IPS-15b (cell line): ENCODE data around the gene DNAI1.
A peak's percentile ranks its signal among the peaks of the same experiment; 100 is the strongest.

ENCODE experiments used
- H3K27me3 ChIP-seq: one replicate; pipeline ENCODE4 v1.6.1; 2013; ENCODE audit warnings: low read length; ENCODE audit not compliant: control insufficient read depth, insufficient read depth
- H3K36me3 ChIP-seq: one replicate; pipeline ENCODE4 v1.6.1; 2013; ENCODE audit warnings: low read length; ENCODE audit not compliant: control insufficient read depth, insufficient read depth
- H3K4me1 ChIP-seq: one replicate; pipeline ENCODE4 v1.6.1; 2013; ENCODE audit warnings: mild to moderate bottlenecking, low read length; ENCODE audit not compliant: control insufficient read depth, insufficient read depth
- H3K4me3 ChIP-seq: one replicate; pipeline ENCODE4 v1.5.1; 2013; ENCODE audit warnings: low read depth, low read length
- H3K9ac ChIP-seq: one replicate; pipeline ENCODE4 v1.6.1; 2013; ENCODE audit warnings: low read depth, mild to moderate bottlenecking, low read length
- H3K9me3 ChIP-seq: one replicate; pipeline ENCODE4 v1.6.1; 2013; ENCODE audit warnings: mild to moderate bottlenecking, low read length; ENCODE audit not compliant: control insufficient read depth, insufficient read depth

The DNAI1 gene

GRCh38 chr9:34458013-34458958, at the start of gene DNAI1, which contains the start of gene FAM219A:
DNAI1 (plus strand) TSS chr9:34458805; CDS start chr9:34459006, 201 bp downstream.
FAM219A (minus strand) TSS chr9:34458570; CDS start chr9:34458263, 307 bp downstream.
- Histone ChIP-seq H3K4me3 (peak within 1 kb of the TSS; percentile 93), H3K9ac (no peak within 1 kb of the TSS), H3K27me3 (peaks cover 10% of the 10 kb centered on the region), H3K4me1 (peaks cover 11% of the 10 kb centered on the region), H3K36me3 (no peaks in the 10 kb centered on the region), H3K9me3 (no peaks in the 10 kb centered on the region)

GRCh38 chr9:34409154-34409553, 49.5 kb upstream of the DNAI1 start:
- no peaks in the 10 kb centered on the region for H3K27me3 ChIP-seq
- no peaks in the 10 kb centered on the region for H3K4me1 ChIP-seq
- H3K4me3 ChIP-seq = no peak overlapping the region
- H3K9me3 ChIP-seq = no peaks in the 10 kb centered on the region
- H3K9ac ChIP-seq = no peak overlapping the region
- no peaks in the 10 kb centered on the region for H3K36me3 ChIP-seq

DNA sequence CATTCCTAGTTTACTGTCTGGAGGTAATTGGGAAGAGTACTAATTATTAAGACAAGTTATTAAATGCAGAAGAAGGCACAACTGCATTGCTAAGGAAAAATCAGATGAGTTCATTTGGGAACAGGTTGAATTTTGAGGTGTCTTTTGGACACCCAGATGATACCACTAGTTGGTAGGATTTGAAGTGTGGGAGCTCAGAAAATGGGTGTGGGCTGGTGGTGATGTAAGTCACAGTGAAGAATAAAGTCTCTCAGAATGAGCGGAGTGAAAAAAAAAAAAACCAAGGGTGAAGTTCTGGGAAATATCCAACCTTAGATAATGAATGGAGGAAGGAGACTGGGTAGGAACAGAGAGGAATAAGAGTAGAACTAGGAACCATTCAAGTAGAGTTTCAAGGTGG, 46.3 kb upstream of the DNAI1 start:
- Histone ChIP-seq H3K9me3 (no peaks in the 10 kb centered on the region), H3K9ac (no peak overlapping the region), H3K4me3 (no peak overlapping the region), H3K36me3 (no peaks in the 10 kb centered on the region), H3K4me1 (no peaks in the 10 kb centered on the region), H3K27me3 (no peaks in the 10 kb centered on the region)

DNA sequence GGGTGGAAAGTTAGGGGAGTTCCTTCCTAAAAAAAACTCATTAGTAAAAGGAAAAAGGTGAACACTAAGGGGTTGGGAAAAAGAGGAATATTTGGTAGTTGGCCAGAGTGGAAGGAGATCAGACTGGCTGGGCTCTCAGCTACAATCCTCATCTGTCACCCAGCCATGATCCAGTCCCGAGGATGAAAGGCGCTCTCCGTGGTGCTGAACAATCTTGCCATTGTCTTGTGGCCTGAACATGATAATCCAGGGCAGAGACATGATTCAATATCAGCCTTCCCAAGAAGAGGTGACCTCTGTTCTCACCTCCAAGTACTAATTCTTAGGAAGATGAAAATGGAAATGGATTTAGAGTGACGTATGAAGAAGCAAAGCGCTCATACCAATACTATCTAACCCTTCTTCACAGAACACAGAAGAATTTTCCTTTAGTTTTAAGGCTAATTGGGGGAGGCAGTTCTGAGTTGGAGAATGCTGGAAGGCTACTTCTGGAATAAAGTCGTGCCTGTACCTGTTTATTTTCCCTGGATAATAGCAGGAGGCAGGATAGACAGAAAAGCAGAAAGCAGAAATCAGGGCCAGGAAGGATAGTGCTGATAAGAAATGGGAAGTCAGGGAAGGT, 45.3 kb upstream of the DNAI1 start:
- Histone ChIP-seq H3K36me3 (no peaks in the 10 kb centered on the region), H3K9ac (no peak overlapping the region), H3K27me3 (no peaks in the 10 kb centered on the region), H3K9me3 (no peaks in the 10 kb centered on the region), H3K4me3 (no peak overlapping the region), H3K4me1 (no peaks in the 10 kb centered on the region)

- peaks cover 3% of the 10 kb centered on the region for H3K4me1 ChIP-seq
- no peak overlapping the region for H3K9ac ChIP-seq
- no peaks in the 10 kb centered on the region for H3K36me3 ChIP-seq
- H3K9me3 ChIP-seq = no peaks in the 10 kb centered on the region
- no peaks in the 10 kb centered on the region for H3K27me3 ChIP-seq
- H3K4me3 ChIP-seq = no peak overlapping the region
Observed at GRCh38 chr9:34417734-34418133, 40.9 kb upstream of the DNAI1 start.

DNA sequence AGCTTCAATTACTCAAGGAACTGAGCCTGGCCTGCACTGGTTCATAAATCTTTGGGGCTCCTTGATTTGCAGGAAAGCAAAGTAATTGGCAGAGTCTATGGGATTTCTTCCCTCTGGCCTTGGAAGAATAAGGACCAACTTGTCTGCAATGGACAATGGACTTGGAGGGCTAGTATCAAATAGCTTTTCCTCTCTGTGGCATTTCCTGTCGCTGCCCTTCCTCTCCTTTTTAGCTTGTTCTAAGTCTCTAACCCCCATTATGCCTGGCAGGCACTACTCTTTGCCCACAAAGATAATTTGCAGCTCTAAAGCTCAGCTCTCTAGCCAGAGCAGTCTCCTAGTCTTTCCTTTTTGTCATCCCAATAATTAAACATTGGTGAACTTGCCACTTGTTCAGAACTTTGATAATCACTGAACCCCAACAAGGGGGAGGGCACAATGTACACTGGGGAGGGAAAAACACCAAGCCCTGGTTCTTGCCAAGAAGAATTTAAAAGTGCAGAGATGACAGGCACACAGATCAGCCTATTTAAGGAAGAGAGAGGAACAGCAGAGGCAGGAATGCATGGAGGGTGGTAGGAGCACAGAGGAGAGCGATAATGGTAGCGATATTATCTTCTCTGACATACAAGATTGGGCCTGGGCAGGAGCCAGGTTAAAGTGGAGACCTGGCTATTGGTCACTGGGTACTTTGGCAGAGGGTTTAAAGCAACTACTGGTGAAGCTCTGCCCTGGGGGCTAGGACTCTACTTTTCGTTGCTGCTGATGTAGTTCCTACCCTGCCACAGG, 38.7 kb upstream of the DNAI1 start:
- Histone ChIP-seq H3K4me1 (peaks cover 3% of the 10 kb centered on the region), H3K9ac (no peak overlapping the region), H3K27me3 (no peaks in the 10 kb centered on the region), H3K4me3 (no peak overlapping the region), H3K36me3 (no peaks in the 10 kb centered on the region), H3K9me3 (no peaks in the 10 kb centered on the region)

DNA sequence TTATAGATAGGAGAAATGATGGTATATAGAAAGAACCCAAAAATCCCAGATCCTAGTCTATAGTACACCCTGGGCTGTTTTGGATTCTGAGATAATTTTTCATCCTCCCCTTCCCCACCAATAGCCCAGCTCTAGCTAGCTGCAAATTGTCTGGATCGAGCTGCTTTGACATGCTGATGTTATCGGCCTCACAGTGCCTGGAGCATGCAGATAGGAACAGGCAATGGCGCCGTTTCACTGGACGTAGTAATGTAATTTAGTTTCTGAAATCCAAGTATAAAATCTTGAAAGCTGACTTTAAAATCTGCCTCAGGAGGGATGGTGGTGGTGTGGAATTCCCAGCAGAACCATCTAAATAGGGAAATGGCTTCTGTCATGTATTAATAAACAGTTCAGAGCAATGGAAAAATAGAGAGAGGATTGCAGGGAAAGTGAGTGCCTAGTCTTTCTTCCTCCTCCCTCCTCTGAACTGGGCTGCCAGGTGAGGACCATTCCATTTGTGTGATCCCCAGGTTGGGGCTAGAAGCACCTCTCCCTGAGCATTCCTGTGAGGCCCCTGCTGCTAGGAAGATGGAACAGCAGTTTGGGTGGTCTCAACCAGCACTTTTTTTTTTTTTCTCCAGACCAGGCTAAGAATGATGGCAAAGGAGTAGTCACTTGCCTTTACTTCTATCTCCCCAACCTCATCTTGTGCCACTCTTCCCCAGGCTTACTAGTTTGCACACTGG, 32.1 kb upstream of the DNAI1 start:
- H3K4me3 ChIP-seq = no peak overlapping the region
- H3K4me1 ChIP-seq = peaks cover 2% of the 10 kb centered on the region

DNA sequence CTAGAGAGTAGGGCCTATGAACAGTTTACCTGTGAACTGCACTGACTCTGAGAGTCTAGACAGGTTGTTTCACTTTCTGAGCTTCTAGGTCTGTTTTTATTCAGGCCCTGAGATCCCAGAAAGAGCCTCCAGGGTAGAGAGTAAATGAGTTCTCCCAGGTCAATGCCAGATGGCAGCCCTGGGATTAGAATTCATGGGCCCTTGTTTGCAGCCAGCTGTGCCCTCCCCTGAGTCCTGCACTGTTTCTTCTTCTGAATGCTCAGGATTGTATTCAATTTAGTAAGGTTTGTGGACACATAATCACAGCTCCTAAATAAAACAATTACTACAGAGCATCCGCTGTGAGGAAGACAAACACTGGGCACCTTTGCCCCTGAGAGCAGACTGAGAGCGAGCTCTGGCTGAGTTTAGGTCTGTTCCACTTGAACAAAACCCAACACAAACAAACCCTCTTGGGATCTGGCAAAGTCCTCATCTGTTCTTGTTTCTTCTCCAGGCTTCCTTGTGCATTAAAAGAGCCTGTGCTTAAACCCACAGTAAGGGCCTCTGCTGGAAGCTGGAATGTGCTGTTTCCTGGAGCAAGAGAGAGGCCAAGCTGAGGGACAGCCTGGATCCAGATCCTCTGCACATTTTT, 30.2 kb upstream of the DNAI1 start:
- no peaks in the 10 kb centered on the region for H3K9me3 ChIP-seq
- H3K9ac ChIP-seq = no peak overlapping the region
- H3K36me3 ChIP-seq = no peaks in the 10 kb centered on the region
- H3K4me1 ChIP-seq = peaks cover 2% of the 10 kb centered on the region
- H3K27me3 ChIP-seq = no peaks in the 10 kb centered on the region
- H3K4me3 ChIP-seq = no peak overlapping the region

More for the DNA sequence above, 32.1 kb upstream of the DNAI1 start:
- Histone ChIP-seq H3K27me3 (no peaks in the 10 kb centered on the region), H3K9ac (no peak overlapping the region), H3K36me3 (no peaks in the 10 kb centered on the region), H3K9me3 (no peaks in the 10 kb centered on the region)

GRCh38 chr9:34430843-34431437, 27.7 kb upstream of the DNAI1 start:
- no peak overlapping the region for H3K4me3 ChIP-seq
- no peaks in the 10 kb centered on the region for H3K27me3 ChIP-seq
- peaks cover 2% of the 10 kb centered on the region for H3K4me1 ChIP-seq
- no peaks in the 10 kb centered on the region for H3K36me3 ChIP-seq
- H3K9ac ChIP-seq = no peak overlapping the region
- H3K9me3 ChIP-seq = no peaks in the 10 kb centered on the region

DNA sequence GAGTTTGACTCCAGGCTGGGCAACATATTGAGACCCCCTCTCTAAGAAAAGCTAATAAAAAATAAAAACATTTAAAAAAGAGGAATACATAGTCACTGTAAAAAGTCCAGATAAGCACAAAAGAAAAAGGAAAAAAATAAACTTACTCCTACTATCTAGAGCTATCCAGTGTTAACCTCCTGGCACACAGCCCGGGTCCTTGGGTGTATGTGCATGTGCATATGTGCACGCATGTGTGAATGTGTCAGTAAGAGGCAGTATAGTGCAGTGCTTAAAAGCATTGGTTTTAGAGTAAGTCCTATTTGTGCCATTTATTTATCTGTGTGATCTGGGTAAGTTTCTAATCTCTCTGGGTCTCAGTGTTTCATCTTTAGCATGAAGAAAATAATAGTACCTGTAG, 26.9 kb upstream of the DNAI1 start:
- no peaks in the 10 kb centered on the region for H3K4me1 ChIP-seq
- no peak overlapping the region for H3K4me3 ChIP-seq
- no peaks in the 10 kb centered on the region for H3K27me3 ChIP-seq
- H3K36me3 ChIP-seq = no peaks in the 10 kb centered on the region
- H3K9me3 ChIP-seq = no peaks in the 10 kb centered on the region
- H3K9ac ChIP-seq = no peak overlapping the region
